Measurements from ENCODE around the gene FSHR.

- no peak for TF ChIP-seq CTCF (IDR thresholded peaks at IDR 0.05)
- no peak for TF ChIP-seq POLR2A (IDR thresholded peaks at IDR 0.05)
Observed at GRCh38 chr2:49123600-49123999, 30.7 kb downstream of the FSHR start.
